Uterus (tissue), 2 donors: ENCODE data around the gene PCDHGA3.

Experiments used
- POLR2A ChIP-seq, 2 donors: fragments of 450-650 bp; IDR thresholded peaks; one replicate each; pipeline ENCODE4 v1.6.1; 2016; ENCODE audit warnings: antibody characterized with exemption in 2 of 2, mild to moderate bottlenecking in 1 of 2, moderate library complexity in 1 of 2
- TF ChIP-seq, protein P1 (sequence below), 4 experiments: fragments of 200-600 bp in 2 of 4; fragments of 450-650 bp in 2 of 4; sonication (generic) in 2 of 4; IDR thresholded peaks; one replicate each; pipeline ENCODE4 v1.5.1; 2016 to 2019; ENCODE audit warnings: antibody characterized with exemption in 4 of 4, mild to moderate bottlenecking in 2 of 4, moderate library complexity in 1 of 4

- TF ChIP-seq, protein P1, sequence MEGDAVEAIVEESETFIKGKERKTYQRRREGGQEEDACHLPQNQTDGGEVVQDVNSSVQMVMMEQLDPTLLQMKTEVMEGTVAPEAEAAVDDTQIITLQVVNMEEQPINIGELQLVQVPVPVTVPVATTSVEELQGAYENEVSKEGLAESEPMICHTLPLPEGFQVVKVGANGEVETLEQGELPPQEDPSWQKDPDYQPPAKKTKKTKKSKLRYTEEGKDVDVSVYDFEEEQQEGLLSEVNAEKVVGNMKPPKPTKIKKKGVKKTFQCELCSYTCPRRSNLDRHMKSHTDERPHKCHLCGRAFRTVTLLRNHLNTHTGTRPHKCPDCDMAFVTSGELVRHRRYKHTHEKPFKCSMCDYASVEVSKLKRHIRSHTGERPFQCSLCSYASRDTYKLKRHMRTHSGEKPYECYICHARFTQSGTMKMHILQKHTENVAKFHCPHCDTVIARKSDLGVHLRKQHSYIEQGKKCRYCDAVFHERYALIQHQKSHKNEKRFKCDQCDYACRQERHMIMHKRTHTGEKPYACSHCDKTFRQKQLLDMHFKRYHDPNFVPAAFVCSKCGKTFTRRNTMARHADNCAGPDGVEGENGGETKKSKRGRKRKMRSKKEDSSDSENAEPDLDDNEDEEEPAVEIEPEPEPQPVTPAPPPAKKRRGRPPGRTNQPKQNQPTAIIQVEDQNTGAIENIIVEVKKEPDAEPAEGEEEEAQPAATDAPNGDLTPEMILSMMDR (IDR thresholded peaks at IDR 0.05): peak; percentile 56 to 85 (median 66)
- peak; percentile 84 to 94 for TF ChIP-seq POLR2A (IDR thresholded peaks at IDR 0.05)
Observed at GRCh38 chr5:141320225-141321169, 23.1 kb upstream of the PCDHGA3 start, which contains the start of gene TAF7.
